Hepatocyte (in vitro differentiated cells): ENCODE measurements around the gene ARID3A.

Experiments
- CTCF ChIP-seq: fragments of 200-600 bp; sonication (generic); IDR thresholded peaks from 2 replicates; pipeline ENCODE4 v1.5.1; 2016; ENCODE audit warnings: antibody characterized with exemption, mild to moderate bottlenecking; ENCODE audit not compliant: poor library complexity
- EZH2 ChIP-seq: fragments of 200-600 bp; sonication (generic); IDR thresholded peaks from 2 replicates; pipeline ENCODE4 v1.6.1; 2016; ENCODE audit warnings: antibody characterized with exemption, mild to moderate bottlenecking, borderline replicate concordance

GRCh38 chr19:1004204-1004802 is 78.5 kb downstream of the ARID3A start:
- TF ChIP-seq CTCF, result no peak
- TF ChIP-seq EZH2, result no peak
